Activated CD4-positive, alpha-beta memory T cell treated with anti-CD3 and anti-CD28 coated beads, Interleukin-2, amount 10 ng/mL, durations not matched to agents 7 days and 5 days (primary cell): Measurements from ENCODE around the gene ZNF586. TPM values are rescaled to one million over a fixed set of nuclear protein-coding genes. Genes with fewer than 3 reads are reported as not detected.
"Not testable (repeated sequence)": the region's sequence is repeated elsewhere in the genome, so short reads cannot be mapped to it uniquely, and the experiment has no call there.

Experiments
- CTCF ChIA-PET: fragments of 350-600 bp; sonication (Branson Sonifier 250); formaldehyde crosslinking; loops from one replicate; lab custom pipeline; 2021; ENCODE audit warnings: antibody characterized with exemption, inconsistent platforms; lab: Charles Lee
- POLR2A ChIA-PET: fragments of 350-600 bp; sonication (Branson Sonifier 250); formaldehyde crosslinking; loops from one replicate; lab custom pipeline; 2021; ENCODE audit warnings: antibody characterized with exemption; lab: Charles Lee
- DNase-seq: peaks from one replicate; pipeline ENCODE4 v3.0.0-alpha.2; 2020
- H3K27ac Mint-ChIP-seq: one replicate; pipeline ENCODE4 v1.8.0; 2021; ENCODE audit warnings: mild to moderate bottlenecking, mixed read lengths
- H3K27me3 Mint-ChIP-seq: one replicate; pipeline ENCODE4 v1.8.0; 2021; ENCODE audit warnings: mixed read lengths
- H3K36me3 Mint-ChIP-seq: one replicate; pipeline ENCODE4 v1.8.0; 2021; ENCODE audit warnings: low read depth, mixed read lengths
- H3K4me1 Mint-ChIP-seq: one replicate; pipeline ENCODE4 v1.8.0; 2021; ENCODE audit warnings: mixed read lengths
- H3K4me3 Mint-ChIP-seq: one replicate; pipeline ENCODE4 v1.8.0; 2021; ENCODE audit warnings: mild to moderate bottlenecking, mixed read lengths
- H3K9me3 Mint-ChIP-seq: one replicate; pipeline ENCODE4 v1.8.0; 2021; ENCODE audit warnings: mixed read lengths
- total RNA-seq, 2 experiments: library from RNA; stranded (reverse); gene quantifications; one replicate each; pipeline ENCODE4 v1.2.3, GENCODE V29; 2021

The ZNF586 gene
- total RNA-seq: 10 to 100 TPM; 20.1 to 21.8 TPM

DNA sequence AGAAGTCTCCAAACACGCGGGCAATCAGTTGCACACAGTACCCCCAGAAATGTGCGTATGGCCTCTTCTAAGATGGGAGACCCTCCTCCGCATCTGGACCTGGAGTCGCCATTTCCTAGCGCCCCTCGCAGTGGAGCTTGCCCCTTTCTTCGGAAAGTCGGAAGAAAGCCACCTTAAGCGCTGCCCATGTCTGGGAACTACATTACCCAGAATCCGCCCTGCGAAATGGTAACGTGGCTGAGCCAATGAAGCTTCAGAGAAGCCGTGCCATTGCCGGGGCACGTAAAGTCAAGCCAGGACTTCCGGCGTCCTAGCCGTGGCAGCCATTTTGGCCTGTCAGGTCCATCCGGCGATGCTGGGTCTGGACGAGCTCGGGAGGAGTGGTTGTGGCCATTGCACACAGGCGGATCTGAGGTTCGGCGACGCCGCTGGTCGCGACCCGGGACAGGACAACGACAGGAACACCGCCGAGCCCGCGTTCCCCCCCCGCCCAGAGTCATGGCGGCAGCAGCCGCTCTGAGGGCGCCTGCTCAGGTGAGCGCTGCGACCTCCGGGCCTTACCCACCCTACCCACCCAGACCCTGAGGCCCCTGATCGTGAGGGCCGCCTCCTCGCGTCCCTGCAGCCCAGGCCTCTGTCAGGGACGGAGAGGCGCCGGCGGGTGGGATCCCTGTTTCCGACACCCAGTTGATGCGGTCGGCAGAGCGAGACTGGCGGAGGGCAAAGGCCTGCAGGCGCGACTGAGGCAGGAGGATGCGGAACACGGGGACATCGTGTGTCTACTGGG is at the start of gene ZNF586:
TSS of gene ZNF586 (plus strand) at position 332 of the 787 bp plus-strand sequence. CDS start at position 499, 167 bp downstream.
- ChIA-PET POLR2A (interaction anchor here (0.7 to 1.8 kb wide), 13 partner anchors 10 to 414 kb away, joined by 3 to 10 read pairs (median 5); partner anchors contain the start of genes ZNF274, ZNF416, ZNF551 and ZNF552), CTCF (interaction anchor here (0.7 kb wide), 1 partner anchor 22 kb away, joined by 3 read pairs; no protein-coding TSS in a partner anchor)
- H3K4me3 Mint-ChIP-seq: peak within 1 kb of the TSS; percentile 95
- H3K9me3 Mint-ChIP-seq: peaks cover 42% of the 10 kb centered on the region
- H3K36me3 Mint-ChIP-seq: peaks cover 63% of the 10 kb centered on the region
- H3K4me1 Mint-ChIP-seq: peaks cover 37% of the 10 kb centered on the region
- DNase-seq: peak; percentile 90
- peak within 1 kb of the TSS; percentile 90 for H3K27ac Mint-ChIP-seq
- H3K27me3 Mint-ChIP-seq: no peaks in the 10 kb centered on the region

DNA sequence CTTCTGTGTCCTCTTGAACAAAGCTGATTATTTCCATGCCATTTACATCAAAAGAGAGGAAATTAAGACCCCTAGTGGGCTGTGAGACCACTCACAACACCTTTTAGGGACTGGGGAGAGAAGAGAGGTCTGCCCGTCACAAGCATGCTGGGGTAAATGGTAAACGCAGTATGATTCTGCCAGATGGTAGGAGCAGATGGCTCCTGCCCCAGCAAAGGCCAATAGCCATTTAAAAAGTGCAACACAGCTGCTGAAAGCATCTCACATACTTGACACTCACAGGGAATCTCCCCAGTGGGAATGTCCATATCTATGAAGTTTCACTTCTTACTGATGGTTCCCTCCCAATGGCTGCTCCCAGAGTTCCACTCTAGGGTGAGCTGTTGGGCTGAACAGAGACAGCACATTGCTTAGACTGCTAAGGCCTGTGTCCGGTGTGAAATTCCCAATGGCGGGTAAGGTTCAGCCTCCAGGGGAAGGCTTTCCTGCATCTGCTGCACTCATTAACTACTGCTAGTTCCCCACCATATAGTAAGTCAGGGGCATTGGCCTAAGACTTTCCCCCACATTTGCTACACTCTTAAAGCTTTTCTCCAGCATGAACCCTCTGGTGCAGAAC is 49.5 kb upstream of the ZNF586 start:
- H3K4me1 Mint-ChIP-seq: peaks cover 4% of the 10 kb centered on the region
- ChIA-PET CTCF (no interaction called here), POLR2A (no interaction called here)
- peaks cover 72% of the 10 kb centered on the region for H3K9me3 Mint-ChIP-seq
- no peak for DNase-seq
- H3K36me3 Mint-ChIP-seq: peaks cover 71% of the 10 kb centered on the region
- no peak overlapping the region for H3K27ac Mint-ChIP-seq
- no peaks in the 10 kb centered on the region for H3K27me3 Mint-ChIP-seq
- no peak overlapping the region for H3K4me3 Mint-ChIP-seq

- Mint-ChIP-seq H3K9me3 (peaks cover 68% of the 10 kb centered on the region), H3K4me1 (peaks cover 5% of the 10 kb centered on the region), H3K27ac (no peak overlapping the region), H3K27me3 (no peaks in the 10 kb centered on the region), H3K4me3 (no peak overlapping the region), H3K36me3 (peaks cover 73% of the 10 kb centered on the region)
- no peak for DNase-seq
- ChIA-PET POLR2A (no interaction called here), CTCF (no interaction called here)
Measured at GRCh38 chr19:57720878-57721277, 48.6 kb upstream of the ZNF586 start.

DNA sequence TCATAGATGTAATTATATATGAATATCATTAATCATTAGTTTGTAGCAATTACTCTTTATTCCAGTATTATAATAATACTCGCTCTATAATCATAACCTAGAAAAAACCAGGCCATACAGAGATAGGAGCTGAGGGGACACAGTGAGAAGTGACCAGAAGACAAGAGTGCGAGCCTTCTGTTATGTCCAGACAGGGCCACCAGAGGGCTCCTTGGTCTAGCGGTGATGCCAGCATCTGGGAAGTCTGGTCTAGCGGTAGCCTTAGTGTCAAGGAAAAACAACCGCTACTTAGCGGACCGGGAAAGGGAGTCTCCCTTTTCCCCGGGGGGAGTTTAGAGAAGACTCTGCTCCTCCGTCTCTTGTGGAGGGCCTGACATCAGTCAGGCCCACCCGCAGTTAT is 31.2 kb upstream of the ZNF586 start:
- H3K27me3 Mint-ChIP-seq, H3K27ac Mint-ChIP-seq, POLR2A ChIA-PET, H3K9me3 Mint-ChIP-seq, H3K4me1 Mint-ChIP-seq, H3K4me3 Mint-ChIP-seq, H3K36me3 Mint-ChIP-seq: not testable (repeated sequence)
- peak; percentile 31 for DNase-seq
- CTCF ChIA-PET: interaction anchor here (1.1 to 1.2 kb wide), 2 partner anchors 9 to 329 kb away, joined by 3 read pairs; no protein-coding TSS in a partner anchor

- POLR2A ChIA-PET, H3K36me3 Mint-ChIP-seq: not testable (repeated sequence)
Measured at GRCh38 chr19:57738770-57739169, 30.7 kb upstream of the ZNF586 start.

GRCh38 chr19:57746580-57747471 is 22.6 kb upstream of the ZNF586 start, which contains the start of gene ZNF776:
ZNF776 (plus strand) TSS chr19:57746815; CDS start chr19:57747059, 244 bp downstream.
- POLR2A ChIA-PET: interaction anchor here (0.6 to 3.0 kb wide), 10 partner anchors 20 to 261 kb away, joined by 3 to 15 read pairs (median 6); partner anchors contain the start of genes ZNF417, ZNF551, ZNF552 and ZNF586
- H3K9me3 Mint-ChIP-seq: peaks cover 41% of the 10 kb centered on the region

More at GRCh38 chr19:57738770-57739169, 30.7 kb upstream of the ZNF586 start:
- not testable (repeated sequence) for H3K27ac Mint-ChIP-seq, DNase-seq, H3K4me3 Mint-ChIP-seq, H3K4me1 Mint-ChIP-seq, H3K9me3 Mint-ChIP-seq, H3K27me3 Mint-ChIP-seq
- CTCF ChIA-PET: interaction anchor here (1.1 to 1.2 kb wide), 2 partner anchors 9 to 329 kb away, joined by 3 read pairs; no protein-coding TSS in a partner anchor

GRCh38 chr19:57747472-57747807 is 22.0 kb upstream of the ZNF586 start:
- Mint-ChIP-seq H3K4me3 (peak overlapping the region; percentile 91), H3K27ac (peak overlapping the region; percentile 84), H3K9me3 (peaks cover 47% of the 10 kb centered on the region), H3K4me1 (peaks cover 25% of the 10 kb centered on the region), H3K27me3 (no peaks in the 10 kb centered on the region), H3K36me3 (peaks cover 57% of the 10 kb centered on the region)
- ChIA-PET CTCF (interaction anchor here (0.7 to 1.0 kb wide), 2 partner anchors 9 to 22 kb away, joined by 3 read pairs; partner anchors contain the start of gene ZNF586), POLR2A (interaction anchor here (0.6 to 3.0 kb wide), 10 partner anchors 20 to 261 kb away, joined by 3 to 15 read pairs (median 6); partner anchors contain the start of genes ZNF417, ZNF551, ZNF552 and ZNF586)
- no peak for DNase-seq

More at GRCh38 chr19:57746580-57747471, 22.6 kb upstream of the ZNF586 start, which contains the start of gene ZNF776:
- CTCF ChIA-PET: interaction anchor here (0.7 to 1.1 kb wide), 3 partner anchors 8 to 23 kb away, joined by 3 read pairs; partner anchors contain the start of gene ZNF586
- peak within 1 kb of the TSS; percentile 91 for H3K4me3 Mint-ChIP-seq
- H3K4me1 Mint-ChIP-seq: peaks cover 23% of the 10 kb centered on the region
- no peaks in the 10 kb centered on the region for H3K27me3 Mint-ChIP-seq
- H3K27ac Mint-ChIP-seq: peak within 1 kb of the TSS; percentile 84
- peaks cover 50% of the 10 kb centered on the region for H3K36me3 Mint-ChIP-seq
- DNase-seq: peak; percentile 87

DNA sequence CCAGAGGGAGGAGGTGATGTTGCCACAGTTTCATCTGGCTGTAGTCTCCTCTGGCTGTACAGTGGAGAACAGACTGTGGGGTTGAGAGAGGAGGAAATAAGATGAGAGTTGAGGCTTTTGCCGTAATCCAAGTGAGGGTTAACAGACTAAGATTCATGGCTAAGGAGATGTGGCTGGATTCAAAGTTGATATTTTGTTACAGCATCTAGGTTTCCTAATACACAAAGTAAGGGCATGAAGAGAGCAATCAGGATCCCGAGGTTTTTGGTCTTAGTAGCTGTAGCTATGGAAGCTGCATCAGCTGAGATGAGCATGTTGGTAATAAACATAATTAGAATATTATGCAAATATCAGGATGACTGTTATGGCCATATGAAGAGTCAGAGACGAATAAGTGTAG is 21.4 kb upstream of the ZNF586 start:
- H3K27me3 Mint-ChIP-seq: no peaks in the 10 kb centered on the region
- no peak for DNase-seq
- H3K4me1 Mint-ChIP-seq: peaks cover 25% of the 10 kb centered on the region
- no peak overlapping the region for H3K27ac Mint-ChIP-seq
- H3K4me3 Mint-ChIP-seq: peak overlapping the region; percentile 91
- peaks cover 63% of the 10 kb centered on the region for H3K36me3 Mint-ChIP-seq
- CTCF ChIA-PET: interaction anchor here (1.0 kb wide), 1 partner anchor 10 kb away, joined by 3 read pairs; no protein-coding TSS in a partner anchor
- POLR2A ChIA-PET: interaction anchor here (1.7 to 3.0 kb wide), 4 partner anchors 21 to 254 kb away, joined by 6 to 15 read pairs (median 8); partner anchors contain the start of genes ZNF417, ZNF586, ZNF606 and ZNF671
- peaks cover 53% of the 10 kb centered on the region for H3K9me3 Mint-ChIP-seq

DNA sequence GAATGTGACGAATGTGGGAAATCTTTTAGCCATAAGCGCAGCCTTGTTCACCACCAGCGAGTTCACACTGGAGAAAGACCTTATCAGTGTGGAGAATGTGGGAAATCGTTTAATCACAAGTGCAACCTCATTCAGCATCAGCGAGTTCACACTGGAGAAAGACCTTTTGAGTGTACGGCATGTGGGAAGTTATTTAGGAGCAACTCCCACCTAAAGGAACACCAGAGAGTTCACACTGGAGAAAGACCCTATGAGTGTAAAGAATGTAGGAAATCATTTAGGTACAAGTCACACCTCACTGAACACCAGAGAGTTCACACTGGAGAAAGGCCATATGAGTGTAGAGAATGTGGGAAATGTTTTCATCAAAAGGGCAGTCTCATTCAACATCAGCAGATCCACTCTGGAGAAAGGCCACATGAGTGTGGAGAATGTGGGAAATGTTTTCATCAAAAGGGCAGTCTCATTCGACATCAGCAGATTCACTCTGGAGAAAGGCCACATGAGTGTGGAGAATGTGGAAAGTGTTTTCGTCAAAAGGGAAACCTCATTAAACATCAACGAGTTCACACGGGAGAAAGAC is 15.3 kb upstream of the ZNF586 start:
- Mint-ChIP-seq H3K27ac (no peak overlapping the region), H3K36me3 (peaks cover 97% of the 10 kb centered on the region), H3K27me3 (no peaks in the 10 kb centered on the region), H3K4me1 (peaks cover 2% of the 10 kb centered on the region), H3K4me3 (no peak overlapping the region), H3K9me3 (peaks cover 78% of the 10 kb centered on the region)
- no peak for DNase-seq
- CTCF ChIA-PET: no interaction called here
- POLR2A ChIA-PET: no interaction called here

GRCh38 chr19:57755031-57755430 is 14.4 kb upstream of the ZNF586 start:
- Mint-ChIP-seq H3K4me1 (peaks cover 2% of the 10 kb centered on the region), H3K9me3 (peaks cover 75% of the 10 kb centered on the region), H3K4me3 (no peak overlapping the region), H3K27me3 (no peaks in the 10 kb centered on the region), H3K36me3 (peaks cover 97% of the 10 kb centered on the region), H3K27ac (no peak overlapping the region)
- no peak for DNase-seq
- POLR2A ChIA-PET: interaction anchor here (0.9 kb wide), 1 partner anchor 133 kb away, joined by 3 read pairs; no protein-coding TSS in a partner anchor
- CTCF ChIA-PET: no interaction called here

DNA sequence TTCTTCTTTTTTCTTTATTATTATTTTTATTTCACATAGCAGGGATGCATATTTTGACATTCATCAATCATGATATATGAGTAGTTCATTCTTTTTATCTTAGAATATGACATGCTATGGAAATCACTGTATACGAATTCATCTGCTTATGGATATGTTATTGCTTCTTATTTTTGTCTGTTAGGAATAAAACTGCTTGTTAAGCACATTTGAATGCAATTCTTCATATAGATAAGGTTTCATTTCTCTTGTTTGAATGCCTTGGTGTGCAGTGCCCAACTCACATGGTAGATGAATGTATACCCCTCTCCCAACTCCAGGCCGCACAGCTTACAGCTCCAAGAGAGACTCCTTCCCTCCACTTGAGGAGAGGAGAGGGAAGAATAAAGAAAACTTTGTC is 11.5 kb upstream of the ZNF586 start:
- Mint-ChIP-seq H3K4me1 (no peaks in the 10 kb centered on the region), H3K36me3 (peaks cover 86% of the 10 kb centered on the region), H3K27ac (no peak overlapping the region), H3K4me3 (no peak overlapping the region), H3K9me3 (peaks cover 58% of the 10 kb centered on the region), H3K27me3 (no peaks in the 10 kb centered on the region)
- CTCF ChIA-PET: no interaction called here
- no peak for DNase-seq
- POLR2A ChIA-PET: no interaction called here
